Activated T-cell treated with anti-CD3 and anti-CD28 coated beads, Interleukin-2, amount 50 U/mL, for 72 hours (primary cell): ENCODE results near the gene MAFF. TPM values are rescaled to one million over a fixed set of nuclear protein-coding genes. Genes with fewer than 3 reads are reported as not detected.

ENCODE experiments used
- ATAC-seq, 2 donors: fragments of 150-1000 bp; cut with Tn5 transposase; replicated peaks in 1 of 2; 2 replicates each; pipeline ENCODE4 v1.10.0; 2021; ENCODE audit warnings: moderate library complexity in 2 of 2, mild to moderate bottlenecking in 1 of 2
- DNase-seq, 2 donors: peaks; one replicate each; pipeline ENCODE4 v3.0.0; 2021 to 2022; ENCODE audit warnings: mixed read lengths in 1 of 2
- H3K27ac Mint-ChIP-seq: one replicate; pipeline ENCODE4 v1.8.0; 2022; ENCODE audit warnings: mild to moderate bottlenecking, moderate library complexity, mixed read lengths
- H3K27me3 Mint-ChIP-seq: one replicate; pipeline ENCODE4 v1.8.0; 2022; ENCODE audit warnings: low read depth, mixed read lengths
- H3K36me3 Mint-ChIP-seq, 2 donors: one replicate each; pipeline ENCODE4 v1.8.0; 2022; ENCODE audit warnings: mixed read lengths in 2 of 2, mild to moderate bottlenecking in 1 of 2; ENCODE audit not compliant: insufficient read depth in 2 of 2
- H3K4me1 Mint-ChIP-seq: one replicate; pipeline ENCODE4 v1.8.0; 2022; ENCODE audit warnings: low read depth, mixed read lengths
- H3K4me3 Mint-ChIP-seq, 2 donors: one replicate each; pipeline ENCODE4 v1.8.0; 2022; ENCODE audit warnings: mild to moderate bottlenecking in 2 of 2, mixed read lengths in 2 of 2, moderate library complexity in 2 of 2
- H3K9me3 Mint-ChIP-seq, 2 donors: one replicate each; pipeline ENCODE4 v1.8.0; 2022; ENCODE audit warnings: mixed read lengths in 2 of 2
- total RNA-seq, 2 donors: library from RNA; stranded (reverse); gene quantifications; one replicate each; pipeline ENCODE4 v1.2.3, GENCODE V29; 2022

Gene MAFF
- total RNA-seq, 2 donors from 2014 or later = 15.6 to 20.3 TPM

GRCh38 chr22:38181453-38182200 is 20.2 kb upstream of the MAFF start, which contains the start of gene PLA2G6:
TSS of gene PLA2G6 (minus strand) at chr22:38181830. CDS start at chr22:38169426, 12,404 bp downstream.
- peak within 1 kb of the TSS; percentile 97 for H3K27ac Mint-ChIP-seq
- ATAC-seq (peak; percentile 89), DNase-seq (peak; percentile 99 to 100)
- H3K4me1 Mint-ChIP-seq = peaks cover 51% of the 10 kb centered on the region
- H3K36me3 Mint-ChIP-seq = peaks cover 3 to 4% of the 10 kb centered on the region in 2 donors
- no peaks in the 10 kb centered on the region for H3K27me3 Mint-ChIP-seq
- no peaks in the 10 kb centered on the region for H3K9me3 Mint-ChIP-seq
- H3K4me3 Mint-ChIP-seq = peak within 1 kb of the TSS; percentile 95 to 98

- Mint-ChIP-seq H3K27ac (no peak overlapping the region), H3K27me3 (no peaks in the 10 kb centered on the region), H3K9me3 (no peaks in the 10 kb centered on the region), H3K36me3 (peaks cover 3 to 4% of the 10 kb centered on the region in 2 donors), H3K4me1 (peaks cover 21% of the 10 kb centered on the region), H3K4me3 (no peak overlapping the region)
- DNase-seq = no peak
- ATAC-seq = no peak
Measured at GRCh38 chr22:38184788-38185187, 17.0 kb upstream of the MAFF start.

- H3K36me3 Mint-ChIP-seq = no peaks in the 10 kb centered on the region
- no peak overlapping the region for H3K27ac Mint-ChIP-seq
- no peak for DNase-seq
- H3K27me3 Mint-ChIP-seq = no peaks in the 10 kb centered on the region
- H3K4me1 Mint-ChIP-seq = peaks cover 4% of the 10 kb centered on the region
- H3K4me3 Mint-ChIP-seq = no peak overlapping the region
- no peaks in the 10 kb centered on the region for H3K9me3 Mint-ChIP-seq
- ATAC-seq = no peak
Measured at GRCh38 chr22:38186429-38186828, 15.4 kb upstream of the MAFF start.

GRCh38 chr22:38187413-38188212 is 14.2 kb upstream of the MAFF start:
- no peak overlapping the region for H3K4me3 Mint-ChIP-seq
- no peaks in the 10 kb centered on the region for H3K9me3 Mint-ChIP-seq
- H3K27me3 Mint-ChIP-seq = peaks cover 9% of the 10 kb centered on the region

GRCh38 chr22:38189104-38189503 is 12.7 kb upstream of the MAFF start:
- no peak for DNase-seq

More at GRCh38 chr22:38187413-38188212, 14.2 kb upstream of the MAFF start:
- no peak overlapping the region for H3K27ac Mint-ChIP-seq
- H3K36me3 Mint-ChIP-seq = no peaks in the 10 kb centered on the region
- no peak for DNase-seq
- no peak for ATAC-seq
- H3K4me1 Mint-ChIP-seq = no peaks in the 10 kb centered on the region

GRCh38 chr22:38190581-38190980 is 11.2 kb upstream of the MAFF start:
- Mint-ChIP-seq H3K36me3 (no peaks in the 10 kb centered on the region), H3K27me3 (peaks cover 12% of the 10 kb centered on the region), H3K27ac (no peak overlapping the region), H3K9me3 (no peaks in the 10 kb centered on the region), H3K4me1 (peaks cover 8% of the 10 kb centered on the region), H3K4me3 (no peak overlapping the region)
- DNase-seq (no peak), ATAC-seq (no peak)

More at GRCh38 chr22:38189104-38189503, 12.7 kb upstream of the MAFF start:
- Mint-ChIP-seq H3K9me3 (no peaks in the 10 kb centered on the region), H3K27ac (no peak overlapping the region), H3K4me3 (no peak overlapping the region), H3K27me3 (peaks cover 12% of the 10 kb centered on the region), H3K36me3 (no peaks in the 10 kb centered on the region), H3K4me1 (peaks cover under 1% of the 10 kb centered on the region)
- no peak for ATAC-seq

- Mint-ChIP-seq H3K27me3 (peaks cover 12% of the 10 kb centered on the region), H3K4me3 (no peak overlapping the region), H3K4me1 (peaks cover 8% of the 10 kb centered on the region), H3K9me3 (no peaks in the 10 kb centered on the region), H3K27ac (no peak overlapping the region), H3K36me3 (no peaks in the 10 kb centered on the region)
- ATAC-seq (no peak), DNase-seq (no peak)
Measured at GRCh38 chr22:38191055-38191454, 10.7 kb upstream of the MAFF start.

GRCh38 chr22:38191731-38192474 is 9.9 kb upstream of the MAFF start:
- H3K4me3 Mint-ChIP-seq = no peak overlapping the region
- H3K27me3 Mint-ChIP-seq = peaks cover 12% of the 10 kb centered on the region
- DNase-seq (no peak), ATAC-seq (no peak)
- no peak overlapping the region for H3K27ac Mint-ChIP-seq
- H3K4me1 Mint-ChIP-seq = peaks cover 8% of the 10 kb centered on the region
- no peaks in the 10 kb centered on the region for H3K36me3 Mint-ChIP-seq
- H3K9me3 Mint-ChIP-seq = no peaks in the 10 kb centered on the region

- Mint-ChIP-seq H3K27me3 (peaks cover 12% of the 10 kb centered on the region), H3K4me3 (no peak overlapping the region), H3K27ac (no peak overlapping the region), H3K9me3 (no peaks in the 10 kb centered on the region), H3K4me1 (peaks cover 8% of the 10 kb centered on the region), H3K36me3 (no peaks in the 10 kb centered on the region)
- no peak for DNase-seq
- ATAC-seq = no peak
Measured at GRCh38 chr22:38192475-38192863, 9.3 kb upstream of the MAFF start.

- DNase-seq = no peak
- no peak overlapping the region for H3K4me3 Mint-ChIP-seq
- ATAC-seq = no peak
- H3K36me3 Mint-ChIP-seq = no peaks in the 10 kb centered on the region
- peaks cover 8% of the 10 kb centered on the region for H3K4me1 Mint-ChIP-seq
- H3K27ac Mint-ChIP-seq = no peak overlapping the region
- H3K9me3 Mint-ChIP-seq = no peaks in the 10 kb centered on the region
- peaks cover 12% of the 10 kb centered on the region for H3K27me3 Mint-ChIP-seq
Measured at GRCh38 chr22:38193580-38193979, 8.2 kb upstream of the MAFF start.

GRCh38 chr22:38196791-38197419 is 4.9 kb upstream of the MAFF start:
- Mint-ChIP-seq H3K27ac (no peak overlapping the region), H3K27me3 (peaks cover 10% of the 10 kb centered on the region), H3K4me1 (peaks cover 24% of the 10 kb centered on the region), H3K36me3 (no peaks in the 10 kb centered on the region), H3K4me3 (no peak overlapping the region), H3K9me3 (no peaks in the 10 kb centered on the region)
- DNase-seq = no peak
- no peak for ATAC-seq

GRCh38 chr22:38199826-38200559 is 1.8 kb upstream of the MAFF start:
- Mint-ChIP-seq H3K4me3 (no peak overlapping the region), H3K27me3 (no peaks in the 10 kb centered on the region)

More at GRCh38 chr22:38199826-38200559, 1.8 kb upstream of the MAFF start:
- ATAC-seq = no peak
- peaks cover 35% of the 10 kb centered on the region for H3K4me1 Mint-ChIP-seq
- H3K27ac Mint-ChIP-seq = no peak overlapping the region
- H3K36me3 Mint-ChIP-seq = no peaks in the 10 kb centered on the region
- no peaks in the 10 kb centered on the region for H3K9me3 Mint-ChIP-seq
- no peak for DNase-seq
